HUDEP-2 (cell line): ENCODE measurements around the gene PDZD2.
A peak's percentile ranks its signal among the peaks of the same experiment; 100 is the strongest.

Experiments
- DNase-seq, 76 experiments: peaks; one replicate each; lab custom pipeline; 2025; ENCODE audit not compliant: unreplicated experiment in 76 of 76; lab: John Stamatoyannopoulos, UW

The PDZD2 gene

GRCh38 chr5:31957151-31957550 is 318.2 kb downstream of the PDZD2 start:
- no peak for DNase-seq

GRCh38 chr5:31962351-31962751 is 323.4 kb downstream of the PDZD2 start:
- no peak for DNase-seq

DNA sequence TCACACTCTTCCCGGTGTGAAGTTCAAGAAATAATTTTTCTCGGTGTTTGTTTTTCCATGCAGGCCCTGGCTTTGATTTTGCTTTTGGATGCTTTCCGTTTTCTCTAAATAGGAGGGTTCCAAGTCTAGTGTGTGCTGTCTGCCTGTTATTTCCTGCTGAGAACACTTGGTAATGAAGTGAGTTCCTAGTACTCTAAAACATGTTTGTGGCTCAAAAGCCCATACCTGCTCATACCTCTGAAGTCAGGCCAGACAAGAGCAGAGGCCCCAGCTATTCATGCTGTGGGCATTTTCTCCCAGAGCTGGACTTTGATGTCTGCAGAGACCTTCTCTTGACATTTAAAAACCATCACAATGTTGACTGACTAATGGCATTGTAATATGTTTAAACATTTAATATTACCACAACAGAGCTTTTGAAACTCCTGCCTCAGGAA is 324.0 kb downstream of the PDZD2 start:
- DNase-seq, result no peak

GRCh38 chr5:31963358-31964006 is 324.6 kb downstream of the PDZD2 start:
- no peak for DNase-seq

GRCh38 chr5:31964007-31964360 is 325.1 kb downstream of the PDZD2 start:
- DNase-seq, result no peak

DNA sequence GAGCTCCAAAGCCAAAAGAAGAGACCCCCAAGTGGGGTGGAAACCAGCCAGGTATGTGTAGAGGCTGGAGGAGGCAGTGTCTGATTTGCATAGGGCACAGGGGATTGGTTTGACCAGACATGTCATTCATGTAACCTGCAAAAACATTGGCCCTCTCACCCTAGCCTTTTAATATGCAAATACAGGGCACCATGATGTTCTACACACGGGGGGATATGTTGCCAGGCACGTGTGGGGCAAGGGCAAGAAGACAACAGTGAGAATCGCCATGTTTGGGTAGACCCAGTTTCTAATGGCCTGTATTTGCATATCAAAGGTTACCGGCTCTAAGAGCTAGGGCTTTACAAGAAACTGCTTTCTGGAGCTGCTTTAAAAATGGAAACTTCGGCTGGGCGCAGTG is 326.3 kb downstream of the PDZD2 start:
- no peak for DNase-seq

DNA sequence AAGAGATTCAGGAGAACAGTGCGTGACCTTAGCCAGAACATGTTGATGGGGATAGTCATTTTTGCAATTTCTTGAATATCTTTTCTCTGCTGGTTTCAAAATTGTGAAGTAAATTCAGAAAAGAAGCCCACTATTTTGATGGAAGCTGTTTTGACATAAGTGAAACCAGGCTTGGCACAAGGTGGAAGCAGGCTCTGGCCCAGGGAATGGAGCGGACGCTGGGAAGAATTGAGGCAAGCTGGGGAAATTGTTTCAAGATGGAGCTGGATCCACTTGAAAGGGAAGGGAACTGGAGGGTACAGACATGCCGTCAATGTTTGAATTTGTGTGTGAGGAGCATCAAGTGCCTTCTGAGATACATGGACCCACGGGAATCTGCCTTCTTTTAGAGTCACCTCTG is 328.0 kb downstream of the PDZD2 start:
- no peak for DNase-seq

- no peak for DNase-seq
Measured at GRCh38 chr5:31967461-31967860, 328.5 kb downstream of the PDZD2 start.

GRCh38 chr5:31972558-31972957 is 333.6 kb downstream of the PDZD2 start:
- DNase-seq, result no peak

DNA sequence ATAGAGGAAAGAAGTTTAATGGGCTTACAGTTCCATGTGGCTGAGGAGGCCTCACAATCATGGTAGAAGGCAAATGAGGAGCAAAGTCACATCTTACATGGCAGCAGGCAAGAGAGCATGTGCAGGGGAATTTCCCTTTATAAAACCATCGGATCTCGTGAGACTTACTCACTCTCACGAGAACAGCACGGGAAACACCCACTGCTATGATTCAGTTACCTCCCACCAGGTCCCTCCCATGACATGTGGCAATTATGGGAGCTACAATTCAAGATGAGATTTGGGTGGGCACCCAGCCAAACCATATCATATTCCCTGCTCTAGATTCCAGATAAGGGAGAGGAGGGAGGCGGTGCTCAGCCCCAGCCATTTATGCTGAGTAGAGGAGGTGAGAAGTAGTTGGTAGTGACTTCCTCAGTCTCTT is 336.3 kb downstream of the PDZD2 start:
- peak in 3 of 76 experiments; percentile 1 to 19 (median 19) for DNase-seq

- DNase-seq, result no peak
Measured at GRCh38 chr5:31976169-31976568, 337.2 kb downstream of the PDZD2 start.

DNA sequence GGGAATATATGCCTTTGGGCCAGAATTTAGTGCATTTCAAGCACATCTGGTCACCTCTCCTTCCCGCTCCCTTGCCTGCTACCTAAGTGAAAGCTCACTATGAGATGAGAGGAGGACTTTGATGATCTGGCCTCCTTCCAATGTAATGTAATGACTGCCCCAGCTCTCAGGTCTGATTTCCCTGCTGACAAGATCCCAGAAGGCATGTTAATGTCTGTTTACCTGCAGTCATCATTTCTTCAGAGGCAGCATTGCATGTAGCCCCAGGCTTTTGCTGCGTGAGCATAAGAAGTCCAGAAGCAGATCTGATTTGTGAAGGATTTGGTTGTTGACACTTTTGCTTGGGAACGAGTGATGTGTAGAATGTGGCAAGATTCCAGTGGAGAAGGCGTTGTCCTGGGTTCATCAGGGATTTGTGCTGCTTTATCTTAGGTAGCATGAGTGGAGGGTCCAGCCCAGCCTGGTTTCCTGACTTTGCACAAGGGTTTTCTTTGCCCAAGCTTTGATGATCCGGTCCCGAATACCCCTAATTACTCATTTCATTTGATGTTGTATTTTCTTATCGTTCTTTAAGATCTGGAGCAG is 342.5 kb downstream of the PDZD2 start:
- no peak for DNase-seq

- no peak for DNase-seq
Measured at GRCh38 chr5:31982027-31982426, 343.1 kb downstream of the PDZD2 start.

DNA sequence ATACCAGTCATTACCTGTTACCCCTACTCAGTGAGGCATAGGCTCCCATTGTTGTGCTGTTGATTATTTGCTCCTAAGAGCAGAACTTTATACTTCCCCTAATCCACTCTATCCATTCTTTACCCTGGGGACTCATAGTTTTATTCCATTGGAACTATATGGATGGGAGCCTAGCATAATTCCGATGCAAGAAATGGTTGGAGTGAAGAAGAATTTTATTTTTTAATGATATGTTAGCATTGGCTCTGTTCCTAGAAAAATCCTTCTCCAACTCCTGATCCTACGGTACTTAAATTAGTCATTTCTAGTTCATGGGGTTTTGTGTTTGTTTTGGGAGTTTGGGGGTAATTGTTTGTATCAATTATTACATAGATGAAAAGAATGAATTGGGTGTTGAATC is 343.7 kb downstream of the PDZD2 start:
- no peak for DNase-seq

- no peak for DNase-seq
Measured at GRCh38 chr5:31983851-31984250, 344.9 kb downstream of the PDZD2 start.

GRCh38 chr5:31984691-31985090 is 345.8 kb downstream of the PDZD2 start:
- DNase-seq, result no peak

- no peak for DNase-seq
Measured at GRCh38 chr5:31986101-31986500, 347.2 kb downstream of the PDZD2 start.

- DNase-seq, result no peak
Measured at GRCh38 chr5:31987985-31988710, 349.2 kb downstream of the PDZD2 start.

GRCh38 chr5:31990081-31990650 is 351.2 kb downstream of the PDZD2 start:
- DNase-seq, result no peak

DNA sequence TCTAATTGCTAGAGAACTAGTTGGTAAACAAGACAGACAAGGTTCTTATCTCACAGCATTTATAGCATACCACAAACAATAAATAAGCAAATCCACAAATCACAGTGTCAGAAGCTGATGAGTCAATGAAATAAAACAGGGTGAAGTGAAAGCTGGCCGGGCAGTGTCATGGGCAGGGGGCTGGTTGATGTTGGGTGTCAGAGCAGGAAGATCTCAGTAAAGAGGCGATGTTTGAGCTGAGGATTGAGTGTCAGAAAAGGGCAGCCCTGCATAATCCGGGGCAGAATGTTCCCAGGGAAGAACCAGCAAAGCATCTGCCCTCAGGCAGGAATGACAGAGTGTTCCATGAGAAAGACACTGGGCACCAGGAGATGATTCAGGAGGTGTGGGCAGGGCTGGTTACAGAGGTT is 351.8 kb downstream of the PDZD2 start:
- DNase-seq, result no peak

DNA sequence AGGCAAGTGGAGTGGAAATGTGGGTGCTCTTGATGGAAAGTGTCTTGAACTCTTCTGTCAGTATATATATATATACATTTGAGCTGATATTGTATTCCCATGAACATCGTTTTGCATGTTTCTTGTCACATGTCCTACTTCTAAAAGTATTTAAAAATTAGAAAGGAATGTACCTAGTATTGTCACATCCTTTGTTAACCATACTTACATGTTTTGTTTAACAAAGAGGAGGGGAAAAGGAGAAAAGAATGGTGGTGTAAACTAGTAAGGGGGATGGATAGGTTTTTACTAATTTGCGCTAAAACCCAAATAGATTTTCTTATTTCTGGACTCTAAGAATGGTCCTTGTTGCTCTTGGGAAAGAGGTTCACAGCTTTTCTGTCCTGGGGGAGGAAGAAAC is 353.4 kb downstream of the PDZD2 start:
- no peak for DNase-seq
